Renal cortex interstitium (tissue), 11 donors: ENCODE data around the gene NAA50. TPM values are rescaled to one million over a fixed set of nuclear protein-coding genes. Genes with fewer than 3 reads are reported as not detected.

Experiments
- DNase-seq, 11 donors: peaks; one replicate each; pipeline ENCODE4 v3.0.0-alpha.2; 2013; ENCODE audit warnings: low read depth in 9 of 11, low spot score in 4 of 11; ENCODE audit errors: extremely low read depth in 1 of 11
- polyA plus RNA-seq, 3 donors: library from polyadenylated mRNA; unstranded; fragments of 120-200 nt; gene quantifications; one replicate each; pipeline ENCODE4 v1.2.1, GENCODE V29; 2013; ENCODE audit not compliant: insufficient read length in 3 of 3

Gene NAA50
- polyA plus RNA-seq, 3 donors: 132 to 150 (median 141) TPM

- DNase-seq: no peak
Measured at GRCh38 chr3:113698213-113698742, 47.8 kb downstream of the NAA50 start.

- peak in 1 of 11 donors; percentile 23 for DNase-seq
Measured at GRCh38 chr3:113697500-113698090, 48.5 kb downstream of the NAA50 start.

GRCh38 chr3:113696658-113697499 is 49.2 kb downstream of the NAA50 start:
- DNase-seq: peak; percentile 97 to 99 (median 99)

GRCh38 chr3:113695786-113696645 is 50.0 kb downstream of the NAA50 start, which contains the start of gene USF3:
TSS of gene USF3 (minus strand) at chr3:113696642. CDS start at chr3:113674878, 21,764 bp downstream.
- DNase-seq: peak in 10 of 11 donors; percentile 31 to 67 (median 57)

- peak in 4 of 11 donors; percentile 9 to 48 (median 31) for DNase-seq
Measured at GRCh38 chr3:113695431-113695785, 50.6 kb downstream of the NAA50 start.

GRCh38 chr3:113690482-113690881 is 55.6 kb downstream of the NAA50 start:
- no peak for DNase-seq

GRCh38 chr3:113685956-113686721 is 59.9 kb downstream of the NAA50 start:
- DNase-seq: no peak

GRCh38 chr3:113685124-113685523 is 60.9 kb downstream of the NAA50 start:
- DNase-seq: no peak

- DNase-seq: no peak
Measured at GRCh38 chr3:113684271-113684819, 61.7 kb downstream of the NAA50 start.

GRCh38 chr3:113678773-113679172 is 67.3 kb downstream of the NAA50 start:
- no peak for DNase-seq

GRCh38 chr3:113677737-113678136 is 68.3 kb downstream of the NAA50 start:
- DNase-seq: no peak

- no peak for DNase-seq
Measured at GRCh38 chr3:113676261-113676660, 69.8 kb downstream of the NAA50 start.

- DNase-seq: no peak
Measured at GRCh38 chr3:113673593-113673992, 72.5 kb downstream of the NAA50 start.

- DNase-seq: peak; percentile 23 to 68 (median 44)
Measured at GRCh38 chr3:113668015-113668414, 78.0 kb downstream of the NAA50 start.
